Loucy (cell line): ENCODE measurements around the gene CDKN1A.

Source experiments
- CTCF ChIP-seq: fragments of 200-600 bp; sonication (generic); conservative IDR thresholded peaks from 2 replicates; pipeline ENCODE4 v1.5.1; 2014; ENCODE audit warnings: mild to moderate bottlenecking, antibody characterized with exemption, low read length
- EZH2phosphoT487 ChIP-seq: fragments of 200-600 bp; IDR thresholded peaks from 2 replicates; pipeline ENCODE4 v1.6.1; 2018; ENCODE audit warnings: antibody characterized with exemption, mild to moderate bottlenecking, moderate library complexity, borderline replicate concordance

DNA sequence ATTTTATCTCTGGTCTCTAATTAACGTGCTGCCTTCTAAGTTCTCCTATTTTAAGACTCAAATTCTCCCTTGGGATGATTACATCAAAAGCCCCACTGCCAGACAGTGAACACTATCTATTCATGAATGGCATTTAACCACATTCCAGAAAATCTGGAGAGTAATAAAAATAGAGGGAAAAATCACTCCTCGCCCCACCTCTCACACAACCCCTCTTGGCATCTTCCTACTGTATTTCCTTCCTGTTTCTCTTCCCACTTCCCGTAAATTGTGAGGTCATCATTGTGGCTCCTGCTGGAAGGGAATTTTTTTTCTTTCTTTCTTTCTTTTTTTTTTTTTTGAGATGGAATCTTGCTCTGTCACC lies 50.6 kb downstream of the CDKN1A start:
- TF ChIP-seq CTCF (no peak), EZH2phosphoT487 (no peak)
